ENCODE results near the gene SORBS2. TPM values are rescaled to one million over a fixed set of nuclear protein-coding genes. Genes with fewer than 3 reads are reported as not detected.

Gene SORBS2
- total RNA-seq, 1 experiment from 2014 or later, result 0.34 TPM

GRCh38 chr4:185758807-185759206 lies 53.2 kb downstream of the SORBS2 start:
- no peak overlapping the region for H2AFZ ChIP-seq (ENCODE audit: low read depth, low read length, poor library complexity, severe bottlenecking)
- ChIA-PET RAD21 (ENCODE audit: low non-redundant PET in 1 of 2, low total read pairs in 2 of 2, uncharacterized antibody in 2 of 2, unreplicated experiment in 2 of 2) (no interaction called here), CTCF (no interaction called here), POLR2A (no interaction called here)
- no peaks in the 10 kb centered on the region for H3K9me2 ChIP-seq (ENCODE audit: insufficient read depth)
- TF ChIP-seq CTCF (IDR thresholded peaks at IDR 0.05 in 2 of 3, conservative IDR thresholded peaks at IDR 0.05 in 1 of 3; ENCODE audit: borderline replicate concordance in 1 of 3, insufficient read depth in 1 of 3, low read depth in 2 of 3, low read length in 2 of 3) (no peak), SIN3A (IDR thresholded peaks at IDR 0.05; ENCODE audit: low read depth) (no peak), YY1 (IDR thresholded peaks at IDR 0.05; ENCODE audit: extremely low read depth, insufficient replicate concordance, low read depth, low read length) (no peak), EZH2 (IDR thresholded peaks at IDR 0.05) (no peak), EGR1 (IDR thresholded peaks at IDR 0.05; ENCODE audit: low read depth) (no peak), POLR2AphosphoS5 (IDR thresholded peaks at IDR 0.05; ENCODE audit: low read depth, low read length) (no peak), ZNF274 (IDR thresholded peaks at IDR 0.05; ENCODE audit: low read depth, low read length) (no peak), RAD21 (IDR thresholded peaks at IDR 0.05; ENCODE audit: low read depth) (no peak), EZH2phosphoT487 (IDR thresholded peaks at IDR 0.05; ENCODE audit: borderline replicate concordance) (no peak), ZFX (IDR thresholded peaks at IDR 0.05) (no peak), TCF7L2 (IDR thresholded peaks at IDR 0.05; ENCODE audit: borderline replicate concordance, extremely low read depth, insufficient read depth, insufficient read length) (no peak), CBX3 (IDR thresholded peaks at IDR 0.05; ENCODE audit: low read depth) (no peak)
- TF ChIP-seq, protein P1, sequence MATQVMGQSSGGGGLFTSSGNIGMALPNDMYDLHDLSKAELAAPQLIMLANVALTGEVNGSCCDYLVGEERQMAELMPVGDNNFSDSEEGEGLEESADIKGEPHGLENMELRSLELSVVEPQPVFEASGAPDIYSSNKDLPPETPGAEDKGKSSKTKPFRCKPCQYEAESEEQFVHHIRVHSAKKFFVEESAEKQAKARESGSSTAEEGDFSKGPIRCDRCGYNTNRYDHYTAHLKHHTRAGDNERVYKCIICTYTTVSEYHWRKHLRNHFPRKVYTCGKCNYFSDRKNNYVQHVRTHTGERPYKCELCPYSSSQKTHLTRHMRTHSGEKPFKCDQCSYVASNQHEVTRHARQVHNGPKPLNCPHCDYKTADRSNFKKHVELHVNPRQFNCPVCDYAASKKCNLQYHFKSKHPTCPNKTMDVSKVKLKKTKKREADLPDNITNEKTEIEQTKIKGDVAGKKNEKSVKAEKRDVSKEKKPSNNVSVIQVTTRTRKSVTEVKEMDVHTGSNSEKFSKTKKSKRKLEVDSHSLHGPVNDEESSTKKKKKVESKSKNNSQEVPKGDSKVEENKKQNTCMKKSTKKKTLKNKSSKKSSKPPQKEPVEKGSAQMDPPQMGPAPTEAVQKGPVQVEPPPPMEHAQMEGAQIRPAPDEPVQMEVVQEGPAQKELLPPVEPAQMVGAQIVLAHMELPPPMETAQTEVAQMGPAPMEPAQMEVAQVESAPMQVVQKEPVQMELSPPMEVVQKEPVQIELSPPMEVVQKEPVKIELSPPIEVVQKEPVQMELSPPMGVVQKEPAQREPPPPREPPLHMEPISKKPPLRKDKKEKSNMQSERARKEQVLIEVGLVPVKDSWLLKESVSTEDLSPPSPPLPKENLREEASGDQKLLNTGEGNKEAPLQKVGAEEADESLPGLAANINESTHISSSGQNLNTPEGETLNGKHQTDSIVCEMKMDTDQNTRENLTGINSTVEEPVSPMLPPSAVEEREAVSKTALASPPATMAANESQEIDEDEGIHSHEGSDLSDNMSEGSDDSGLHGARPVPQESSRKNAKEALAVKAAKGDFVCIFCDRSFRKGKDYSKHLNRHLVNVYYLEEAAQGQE (IDR thresholded peaks at IDR 0.05; ENCODE audit: low read depth), result no peak
- TF ChIP-seq, protein P2, sequence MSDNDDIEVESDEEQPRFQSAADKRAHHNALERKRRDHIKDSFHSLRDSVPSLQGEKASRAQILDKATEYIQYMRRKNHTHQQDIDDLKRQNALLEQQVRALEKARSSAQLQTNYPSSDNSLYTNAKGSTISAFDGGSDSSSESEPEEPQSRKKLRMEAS (IDR thresholded peaks at IDR 0.05), result no peak
- TF ChIP-seq, protein P3, sequence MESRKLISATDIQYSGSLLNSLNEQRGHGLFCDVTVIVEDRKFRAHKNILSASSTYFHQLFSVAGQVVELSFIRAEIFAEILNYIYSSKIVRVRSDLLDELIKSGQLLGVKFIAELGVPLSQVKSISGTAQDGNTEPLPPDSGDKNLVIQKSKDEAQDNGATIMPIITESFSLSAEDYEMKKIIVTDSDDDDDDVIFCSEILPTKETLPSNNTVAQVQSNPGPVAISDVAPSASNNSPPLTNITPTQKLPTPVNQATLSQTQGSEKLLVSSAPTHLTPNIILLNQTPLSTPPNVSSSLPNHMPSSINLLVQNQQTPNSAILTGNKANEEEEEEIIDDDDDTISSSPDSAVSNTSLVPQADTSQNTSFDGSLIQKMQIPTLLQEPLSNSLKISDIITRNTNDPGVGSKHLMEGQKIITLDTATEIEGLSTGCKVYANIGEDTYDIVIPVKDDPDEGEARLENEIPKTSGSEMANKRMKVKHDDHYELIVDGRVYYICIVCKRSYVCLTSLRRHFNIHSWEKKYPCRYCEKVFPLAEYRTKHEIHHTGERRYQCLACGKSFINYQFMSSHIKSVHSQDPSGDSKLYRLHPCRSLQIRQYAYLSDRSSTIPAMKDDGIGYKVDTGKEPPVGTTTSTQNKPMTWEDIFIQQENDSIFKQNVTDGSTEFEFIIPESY (IDR thresholded peaks at IDR 0.05; ENCODE audit: extremely low read depth, insufficient replicate concordance, low read length), result no peak
- BruUV-seq (replicated peaks), result no TSS peak
- no peaks in the 10 kb centered on the region for H3K36me3 ChIP-seq (ENCODE audit: control insufficient read depth in 1 of 2, insufficient read depth in 2 of 2, low read length in 2 of 2)
- H3K4me1 ChIP-seq (ENCODE audit: control insufficient read depth in 1 of 2, insufficient read depth in 2 of 2, low read length in 2 of 2), result no peaks in the 10 kb centered on the region
- H3K79me2 ChIP-seq (ENCODE audit: insufficient read depth, low read length), result no peaks in the 10 kb centered on the region
- no peak for ATAC-seq
- 0 out of 2 replicates have a peak, but pooled peaks cover 2% of the 10 kb centered on the region for H3K27me3 ChIP-seq (ENCODE audit: insufficient read depth, low read length)
- no peak overlapping the region for H3K4me2 ChIP-seq (ENCODE audit: low read length)
- H4K20me1 ChIP-seq (ENCODE audit: insufficient read depth), result no peaks in the 10 kb centered on the region
- H3K4me3 ChIP-seq (replicated peaks in 1 of 2; ENCODE audit: low read depth in 1 of 2, low read length in 2 of 2), result no peak overlapping the region
- H3K9ac ChIP-seq (ENCODE audit: low read length), result no peak overlapping the region
- H3K27ac ChIP-seq (ENCODE audit: low read depth, low read length), result no peak overlapping the region
- no peak for DNase-seq (ENCODE audit: low read depth, low spot score)
- no peaks in the 10 kb centered on the region for H3K9me3 ChIP-seq (ENCODE audit: control insufficient read depth in 1 of 2, insufficient read depth in 1 of 2, low read depth in 1 of 2, low read length in 2 of 2)
- intact Hi-C loops (cut with micrococcal nuclease), result no loop called here
